Measurements from ENCODE around the gene SPIN1.
A peak's percentile ranks its signal among the peaks of the same experiment; 100 is the strongest.

SPIN1 gene

GRCh38 chr9:88498880-88499279 lies 110.6 kb downstream of the SPIN1 start:
- DNase-seq (ENCODE audit: low read depth) = no peak

- DNase-seq (ENCODE audit: low read depth) = no peak
These were observed 112.8 kb downstream of the SPIN1 start for GRCh38 chr9:88501086-88501485.

GRCh38 chr9:88502552-88503034 lies 114.3 kb downstream of the SPIN1 start:
- no peak for DNase-seq (ENCODE audit: low read depth)

- DNase-seq (ENCODE audit: low read depth) = no peak
These were observed 115.0 kb downstream of the SPIN1 start for GRCh38 chr9:88503081-88503844.

GRCh38 chr9:88503845-88504764 lies 115.9 kb downstream of the SPIN1 start:
- DNase-seq (ENCODE audit: low read depth) = no peak

- no peak for DNase-seq (ENCODE audit: low read depth)
These were observed 120.1 kb downstream of the SPIN1 start for GRCh38 chr9:88508326-88508725.

GRCh38 chr9:88511906-88512305 lies 123.7 kb downstream of the SPIN1 start:
- no peak for DNase-seq (ENCODE audit: low read depth)

- DNase-seq (ENCODE audit: low read depth) = no peak
These were observed 126.0 kb downstream of the SPIN1 start for GRCh38 chr9:88514247-88514646.

GRCh38 chr9:88521308-88521707 lies 133.1 kb downstream of the SPIN1 start:
- DNase-seq (ENCODE audit: low read depth) = no peak

GRCh38 chr9:88522360-88522759 lies 134.1 kb downstream of the SPIN1 start:
- no peak for DNase-seq (ENCODE audit: low read depth)

GRCh38 chr9:88523056-88523455 lies 134.8 kb downstream of the SPIN1 start:
- peak; percentile 23 for DNase-seq (ENCODE audit: low read depth)

- DNase-seq (ENCODE audit: low read depth) = no peak
These were observed 136.7 kb downstream of the SPIN1 start for GRCh38 chr9:88524911-88525310.

- no peak for DNase-seq (ENCODE audit: low read depth)
These were observed 139.4 kb downstream of the SPIN1 start for GRCh38 chr9:88527618-88528017.
